OCI-M2 (cell line): ENCODE data around the gene RSAD2.
"Not testable (repeated sequence)": the region's sequence is repeated elsewhere in the genome, so short reads cannot be mapped to it uniquely, and the experiment has no call there.

Experiments used
- DNase-seq: peaks from one replicate; lab custom pipeline; 2025; ENCODE audit not compliant: unreplicated experiment; lab: John Stamatoyannopoulos, UW

The RSAD2 gene

GRCh38 chr2:6877402-6878304 lies at the start of gene RSAD2:
Gene RSAD2 (plus strand): TSS chr2:6877777. CDS start chr2:6877801, 24 bp downstream.
- no peak for DNase-seq

DNA sequence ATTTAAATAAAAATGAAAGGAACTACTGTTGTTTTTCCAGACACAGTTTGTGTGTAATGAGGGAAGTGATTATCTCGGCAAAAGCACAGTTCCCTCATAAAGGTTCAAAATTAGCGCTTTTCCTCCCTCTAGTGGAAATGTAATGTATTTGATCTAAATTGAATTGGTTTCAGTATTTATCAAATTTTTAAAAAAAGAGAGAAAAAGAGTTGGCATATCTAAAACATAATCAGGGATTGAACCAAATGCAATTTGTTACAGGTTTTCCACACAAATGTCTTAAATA lies 49.3 kb upstream of the RSAD2 start:
- no peak for DNase-seq

GRCh38 chr2:6831229-6831628 lies 46.3 kb upstream of the RSAD2 start:
- no peak for DNase-seq

DNA sequence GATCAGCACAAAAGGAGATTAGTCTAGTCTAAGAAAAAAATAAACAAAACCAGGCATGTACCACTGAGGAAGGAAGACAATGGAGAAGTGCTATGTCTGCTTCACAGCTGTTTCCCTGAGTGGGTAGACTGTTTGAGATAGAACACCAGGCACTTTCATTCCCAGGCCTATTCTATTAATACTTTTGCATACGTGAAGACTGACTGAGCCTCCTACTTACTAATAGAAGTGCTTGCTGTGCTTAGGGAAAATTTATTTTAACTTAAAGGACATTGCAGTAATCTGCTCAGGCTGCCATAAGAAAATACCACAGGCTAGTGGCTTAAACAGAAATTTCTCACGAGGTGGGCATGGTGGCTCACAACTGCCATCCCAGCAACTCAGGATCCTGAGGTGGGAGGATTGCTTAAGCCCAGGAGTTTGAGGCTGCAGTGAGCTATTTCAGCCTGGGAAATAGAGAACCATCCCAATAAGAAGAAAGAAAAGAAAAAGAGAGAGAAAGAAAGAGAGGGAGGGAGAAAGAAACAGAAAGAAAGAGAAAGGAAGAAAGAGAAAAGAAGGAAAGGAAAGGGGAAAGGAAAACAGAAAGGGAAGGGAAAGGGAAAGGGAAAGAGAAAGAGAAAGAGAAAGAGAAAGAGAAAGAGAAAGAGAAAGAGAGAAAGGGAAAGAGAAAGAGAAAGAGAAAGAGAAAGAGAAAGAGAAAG lies 44.8 kb upstream of the RSAD2 start:
- no peak for DNase-seq

DNA sequence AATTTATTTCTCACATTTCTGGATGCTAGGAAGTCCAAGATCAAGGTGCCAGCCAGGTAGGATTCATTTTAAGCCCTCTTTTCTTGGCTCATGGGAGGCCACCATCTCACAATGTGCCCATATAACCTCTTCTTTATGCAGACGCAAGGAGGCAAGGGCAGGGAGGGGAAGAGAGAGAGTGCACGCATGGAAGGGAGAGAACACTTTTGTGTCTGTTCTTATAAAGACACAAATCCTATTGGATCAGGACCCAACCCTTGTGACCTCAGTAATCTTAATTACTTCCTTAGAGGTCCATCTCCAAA lies 44.3 kb upstream of the RSAD2 start:
- no peak for DNase-seq

GRCh38 chr2:6834163-6834562 lies 43.4 kb upstream of the RSAD2 start:
- no peak for DNase-seq

GRCh38 chr2:6835467-6835866 lies 42.1 kb upstream of the RSAD2 start:
- no peak for DNase-seq

GRCh38 chr2:6838673-6839319 lies 38.8 kb upstream of the RSAD2 start:
- DNase-seq = no peak

DNA sequence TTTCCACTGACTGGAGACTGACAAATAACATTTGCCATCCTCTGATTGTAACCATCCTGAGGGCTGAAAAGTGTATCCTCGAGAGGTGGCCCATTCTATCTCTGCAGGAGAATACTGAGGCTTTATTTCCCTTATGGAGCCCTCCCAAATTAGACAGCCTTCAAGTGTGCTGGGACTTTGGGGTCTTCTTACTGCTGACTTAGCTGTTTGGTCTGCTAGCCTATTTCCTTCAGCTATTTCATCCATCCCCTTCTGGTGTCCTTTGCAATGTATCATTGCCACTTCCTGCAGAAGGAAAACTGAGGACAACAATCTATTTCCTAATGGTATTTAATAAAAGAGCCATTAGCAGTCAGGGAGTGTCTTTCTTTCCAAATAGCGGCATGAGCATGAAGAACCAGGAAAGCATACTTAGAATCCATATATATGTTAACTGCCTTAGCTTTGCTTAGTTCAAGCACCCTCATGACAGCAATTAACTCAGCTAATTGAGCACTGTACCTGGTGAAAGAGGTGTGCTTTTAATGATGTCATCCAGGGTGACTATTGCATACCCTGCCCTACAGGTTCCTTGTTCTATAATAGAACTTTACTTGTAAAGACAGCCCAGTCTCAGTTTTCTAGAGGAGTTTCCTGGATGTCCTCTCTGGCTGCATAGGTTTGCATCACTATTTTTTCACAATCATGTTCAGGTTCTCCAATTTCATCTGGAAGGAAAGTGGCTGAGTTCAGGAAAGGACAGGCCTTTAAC lies 35.9 kb upstream of the RSAD2 start:
- no peak for DNase-seq

GRCh38 chr2:6845312-6845711 lies 32.3 kb upstream of the RSAD2 start:
- no peak for DNase-seq

- DNase-seq = no peak
Observed at GRCh38 chr2:6845903-6846302, 31.7 kb upstream of the RSAD2 start.

GRCh38 chr2:6846540-6846939 lies 31.0 kb upstream of the RSAD2 start:
- no peak for DNase-seq

GRCh38 chr2:6846967-6847681 lies 30.5 kb upstream of the RSAD2 start:
- DNase-seq = no peak

GRCh38 chr2:6852195-6852594 lies 25.4 kb upstream of the RSAD2 start:
- DNase-seq = no peak

DNA sequence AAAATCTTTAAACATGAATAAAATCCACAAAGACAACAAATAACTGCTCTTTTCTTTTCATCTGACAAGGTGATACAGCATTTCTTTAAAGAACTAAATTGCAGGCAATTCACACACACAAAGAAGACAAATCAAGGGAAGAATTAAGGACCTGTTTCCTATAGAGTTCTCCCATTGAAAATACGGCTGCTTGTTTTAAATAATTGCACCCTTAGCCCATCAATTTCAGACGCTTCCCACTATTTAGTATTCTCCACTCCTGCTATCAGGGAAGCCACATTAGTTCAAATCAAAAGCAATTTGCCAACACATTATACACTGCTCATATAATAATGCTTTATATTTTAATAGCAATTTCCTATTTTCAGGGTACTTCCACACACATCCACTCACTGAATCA lies 23.2 kb upstream of the RSAD2 start:
- no peak for DNase-seq

GRCh38 chr2:6855860-6856547 lies 21.6 kb upstream of the RSAD2 start:
- no peak for DNase-seq

DNA sequence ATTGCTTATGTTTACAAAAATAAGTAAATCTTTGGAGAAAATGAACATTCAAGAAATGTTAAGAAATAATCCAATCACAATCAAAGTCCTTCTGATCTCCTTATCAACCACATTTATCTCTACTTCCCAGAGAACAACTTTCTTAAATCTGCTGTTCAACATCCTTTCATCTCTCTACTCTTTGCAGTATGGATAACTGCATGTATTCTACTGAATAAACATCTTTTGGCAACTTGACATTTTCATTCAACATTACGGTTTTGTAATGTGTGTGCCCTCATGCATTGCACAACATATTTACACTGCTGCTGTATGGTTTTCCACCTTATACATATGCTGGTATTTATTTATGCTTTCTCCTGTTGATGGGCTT lies 21.0 kb upstream of the RSAD2 start:
- DNase-seq = no peak

- not testable (repeated sequence) for DNase-seq
Observed at GRCh38 chr2:6858466-6859027, 19.0 kb upstream of the RSAD2 start.

GRCh38 chr2:6860296-6860695 lies 17.3 kb upstream of the RSAD2 start:
- DNase-seq = no peak

- DNase-seq = no peak
Observed at GRCh38 chr2:6863792-6864191, 13.8 kb upstream of the RSAD2 start.
